NOMO-1 treated with DMSO at 0.1 percent for 48 hours (cell line): ENCODE results near the gene APOC3.
"Not testable (repeated sequence)": the region's sequence is repeated elsewhere in the genome, so short reads cannot be mapped to it uniquely, and the experiment has no call there.

Source experiments
- DNase-seq: peaks from one replicate; lab custom pipeline; 2025; ENCODE audit not compliant: unreplicated experiment; lab: John Stamatoyannopoulos, UW

The APOC3 gene

GRCh38 chr11:116830184-116830912 is 641 bp downstream of the APOC3 start:
- DNase-seq = no peak

- no peak for DNase-seq
Measured at GRCh38 chr11:116831790-116832349, 2.2 kb downstream of the APOC3 start.

GRCh38 chr11:116832350-116833290 is 2.9 kb downstream of the APOC3 start:
- DNase-seq = no peak

GRCh38 chr11:116833491-116833815 is 3.7 kb downstream of the APOC3 start:
- no peak for DNase-seq

- no peak for DNase-seq
Measured at GRCh38 chr11:116833816-116834534, 4.3 kb downstream of the APOC3 start.

- DNase-seq = not testable (repeated sequence)
Measured at GRCh38 chr11:116834535-116835041, 4.9 kb downstream of the APOC3 start.

- peak; percentile 20 for DNase-seq
Measured at GRCh38 chr11:116835042-116835772, 5.5 kb downstream of the APOC3 start.

GRCh38 chr11:116835791-116836631 is 6.3 kb downstream of the APOC3 start:
- peak; percentile 81 for DNase-seq

- no peak for DNase-seq
Measured at GRCh38 chr11:116836632-116836991, 6.9 kb downstream of the APOC3 start.

- DNase-seq = no peak
Measured at GRCh38 chr11:116837231-116838091, 7.8 kb downstream of the APOC3 start, which contains the start of gene APOA1. APOA1 (minus strand) TSS chr11:116837622; CDS start chr11:116837387, 235 bp downstream.

- no peak for DNase-seq
Measured at GRCh38 chr11:116838321-116839084, 8.8 kb downstream of the APOC3 start.

- no peak for DNase-seq
Measured at GRCh38 chr11:116840224-116840745, 10.6 kb downstream of the APOC3 start.

- DNase-seq = no peak
Measured at GRCh38 chr11:116840746-116841296, 11.1 kb downstream of the APOC3 start.

- no peak for DNase-seq
Measured at GRCh38 chr11:116842117-116842516, 12.4 kb downstream of the APOC3 start.

GRCh38 chr11:116842909-116843308 is 13.2 kb downstream of the APOC3 start:
- DNase-seq = no peak

GRCh38 chr11:116843661-116844060 is 14.0 kb downstream of the APOC3 start:
- DNase-seq = no peak

- DNase-seq = no peak
Measured at GRCh38 chr11:116844722-116845121, 15.0 kb downstream of the APOC3 start.
